GM12872 (cell line): Measurements from ENCODE around the gene DGKI.

Experiments
- TF ChIP-seq, protein P1 (sequence below): IDR thresholded peaks from 3 replicates; pipeline ENCODE4 v1.5.1; 2011; ENCODE audit warnings: low read depth, mild to moderate bottlenecking, low read length, moderate library complexity; ENCODE audit not compliant: insufficient read depth

DGKI gene

DNA sequence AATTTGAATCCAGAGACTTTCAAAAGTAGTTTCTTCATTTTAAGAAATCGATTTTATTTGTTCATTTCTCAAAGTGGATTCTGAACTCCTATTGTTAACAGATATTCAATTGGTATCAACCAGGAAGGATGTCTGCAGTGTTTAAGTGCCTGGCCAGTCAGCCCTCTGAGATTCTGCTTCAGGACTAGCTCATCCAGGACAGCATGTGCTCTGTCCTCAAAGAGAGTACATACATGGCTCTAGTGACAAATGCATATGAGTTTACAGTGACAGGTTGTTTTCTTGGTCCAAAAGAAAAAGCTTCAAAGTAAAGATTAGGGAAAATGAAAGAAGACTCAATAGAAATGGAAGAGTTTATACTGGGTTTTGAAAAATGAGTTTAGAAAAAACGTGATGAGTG, 494.8 kb downstream of the DGKI start:
- TF ChIP-seq, protein P1, sequence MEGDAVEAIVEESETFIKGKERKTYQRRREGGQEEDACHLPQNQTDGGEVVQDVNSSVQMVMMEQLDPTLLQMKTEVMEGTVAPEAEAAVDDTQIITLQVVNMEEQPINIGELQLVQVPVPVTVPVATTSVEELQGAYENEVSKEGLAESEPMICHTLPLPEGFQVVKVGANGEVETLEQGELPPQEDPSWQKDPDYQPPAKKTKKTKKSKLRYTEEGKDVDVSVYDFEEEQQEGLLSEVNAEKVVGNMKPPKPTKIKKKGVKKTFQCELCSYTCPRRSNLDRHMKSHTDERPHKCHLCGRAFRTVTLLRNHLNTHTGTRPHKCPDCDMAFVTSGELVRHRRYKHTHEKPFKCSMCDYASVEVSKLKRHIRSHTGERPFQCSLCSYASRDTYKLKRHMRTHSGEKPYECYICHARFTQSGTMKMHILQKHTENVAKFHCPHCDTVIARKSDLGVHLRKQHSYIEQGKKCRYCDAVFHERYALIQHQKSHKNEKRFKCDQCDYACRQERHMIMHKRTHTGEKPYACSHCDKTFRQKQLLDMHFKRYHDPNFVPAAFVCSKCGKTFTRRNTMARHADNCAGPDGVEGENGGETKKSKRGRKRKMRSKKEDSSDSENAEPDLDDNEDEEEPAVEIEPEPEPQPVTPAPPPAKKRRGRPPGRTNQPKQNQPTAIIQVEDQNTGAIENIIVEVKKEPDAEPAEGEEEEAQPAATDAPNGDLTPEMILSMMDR, result no peak

DNA sequence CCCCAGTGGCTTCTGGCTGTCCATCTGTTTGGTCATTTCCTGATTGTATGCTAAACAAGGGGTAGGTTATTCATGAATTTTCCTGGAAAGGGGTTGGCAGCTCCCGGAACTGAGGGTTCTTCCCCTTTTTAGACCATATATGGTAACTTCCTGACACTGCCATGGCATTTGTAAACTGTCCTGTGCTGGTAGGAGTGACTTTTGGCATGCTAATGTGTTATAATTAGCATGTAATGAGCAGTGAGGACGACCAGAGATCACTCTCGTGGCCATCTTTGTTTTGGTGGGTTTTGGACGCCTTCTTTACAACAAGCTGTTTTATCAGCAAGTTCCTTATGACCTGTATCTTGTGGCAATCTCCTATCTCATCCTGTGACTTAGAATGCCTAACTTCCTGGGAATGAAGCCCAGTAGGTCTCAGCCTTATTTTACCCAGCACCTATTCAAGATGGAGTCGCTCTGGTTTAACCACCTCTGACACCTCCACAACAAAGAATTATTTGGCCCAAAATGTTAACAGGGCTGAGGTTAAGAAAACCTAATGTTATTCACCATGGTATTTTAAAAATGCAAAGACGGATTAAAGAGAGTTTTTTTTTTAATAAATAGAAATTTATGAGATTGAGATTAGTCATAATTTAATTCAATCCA, 500.9 kb downstream of the DGKI start:
- TF ChIP-seq, protein P1, result no peak

- TF ChIP-seq, protein P1, result no peak
These were observed 503.4 kb downstream of the DGKI start, which contains the start of gene PTN for GRCh38 chr7:137343281-137343841. TSS of gene PTN (minus strand) at chr7:137343733. CDS start at chr7:137254973, 88,760 bp downstream.

DNA sequence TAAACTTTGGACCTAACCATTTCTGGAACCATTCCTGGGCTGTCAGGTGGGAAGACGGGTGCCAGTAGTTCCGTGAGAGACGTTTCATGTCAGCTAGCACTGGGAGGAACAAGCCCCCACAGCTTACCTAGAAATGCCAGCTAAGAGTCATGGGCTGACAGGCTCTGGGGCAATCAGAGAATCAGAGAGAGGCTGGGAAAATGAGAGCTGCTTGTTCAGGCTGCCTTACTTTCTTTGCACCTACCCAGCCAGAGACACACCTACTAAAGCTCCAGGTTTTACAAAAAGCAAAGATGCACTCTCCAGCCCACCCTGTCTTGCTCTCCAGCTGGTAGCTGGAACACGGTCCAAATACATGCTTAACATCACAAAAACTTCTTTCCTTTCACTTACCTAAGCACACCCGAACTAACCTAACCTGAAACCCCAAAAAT, 503.9 kb downstream of the DGKI start:
- TF ChIP-seq, protein P1, result no peak

DNA sequence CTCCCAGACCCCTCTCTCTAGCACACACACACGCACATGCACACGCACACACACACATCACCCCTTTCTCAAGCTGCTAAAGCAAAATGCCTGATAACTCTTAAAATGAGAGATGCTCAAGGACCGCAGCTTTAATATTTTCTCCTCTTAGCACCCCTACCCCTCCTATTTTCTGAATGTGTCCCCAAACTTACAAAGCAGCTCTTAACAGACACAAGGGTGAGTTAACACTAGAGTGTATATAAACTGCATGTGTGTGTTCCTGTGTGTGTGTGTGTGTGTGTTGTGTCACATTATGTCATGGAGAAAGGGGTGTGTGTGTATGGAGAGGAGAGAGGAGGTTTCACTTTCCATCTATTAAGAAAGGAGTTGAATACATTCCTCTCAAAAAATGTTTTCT, 504.5 kb downstream of the DGKI start:
- TF ChIP-seq, protein P1, result no peak

DNA sequence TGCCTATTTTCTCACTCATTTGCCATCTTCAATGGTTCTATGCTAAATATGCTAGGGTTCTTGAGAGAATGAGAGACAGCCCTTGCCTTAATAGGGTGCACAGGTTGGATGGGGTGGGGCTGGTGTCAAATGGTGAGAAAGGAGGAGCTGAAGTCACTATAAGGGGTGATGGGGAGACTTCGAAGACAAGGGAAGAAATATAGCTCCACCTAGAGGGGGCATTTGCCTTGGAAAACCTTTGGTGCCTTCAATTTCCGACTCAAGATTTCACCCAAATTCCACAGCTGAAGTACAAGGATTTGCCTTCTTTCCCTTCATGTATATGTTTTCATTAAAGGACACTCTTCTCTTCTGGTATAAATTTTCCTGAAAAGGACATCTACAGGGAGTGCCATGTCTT, 508.9 kb downstream of the DGKI start:
- TF ChIP-seq, protein P1, result peak; percentile 31; the same call in 1 of the 3 replicates

DNA sequence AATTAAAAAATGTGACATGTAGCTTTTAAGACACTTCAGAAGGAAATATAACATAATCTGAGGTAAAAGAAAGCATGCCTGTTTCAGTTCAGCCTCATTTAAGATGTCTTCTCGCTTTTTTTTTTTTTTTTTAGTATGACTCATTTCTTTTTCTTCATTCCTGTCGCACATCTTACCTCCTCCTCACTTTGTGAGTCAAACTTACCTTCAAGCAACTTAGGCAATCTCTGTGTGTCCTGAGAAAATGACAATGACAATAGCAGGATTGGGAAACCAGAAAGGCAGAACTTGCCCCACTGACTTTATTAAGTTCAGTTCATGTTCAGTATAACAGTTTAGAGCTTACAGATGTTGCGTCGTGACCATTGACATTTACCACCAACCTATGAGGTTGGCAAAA, 511.0 kb downstream of the DGKI start:
- TF ChIP-seq, protein P1, result no peak
